Pancreas (tissue), 10 donors: ENCODE measurements around the gene PIK3IP1. TPM values are rescaled to one million over a fixed set of nuclear protein-coding genes. Genes with fewer than 3 reads are reported as not detected.

ENCODE experiments used
- ATAC-seq, 4 donors: fragments of 200-7000 bp; cut with Tn5 transposase; one replicate each; pipeline versions ENCODE4 v1.8.0 to v1.9.1; 2020; ENCODE audit warnings: mild to moderate bottlenecking in 4 of 4, moderate library complexity in 4 of 4
- DNase-seq, 6 donors: peaks; one replicate each; pipeline ENCODE4 v3.0.0-alpha.2; 2020
- FAIRE-seq: peaks from 2 replicates; lab custom pipeline; 2012; peaks lifted over from hg19 to GRCh38; lab: Jason Lieb, UNC
- H3K27ac ChIP-seq, 4 donors: fragments of 200-600 bp; sonication (generic); 1 replicate in 3 of 4; 2 replicates in 1 of 4; pipeline versions ENCODE4 v1.5.0 to v1.8.0; 2020
- H3K27me3 ChIP-seq, 4 donors: fragments of 200-600 bp; one replicate each; pipeline ENCODE4 v1.8.0; 2021
- H3K36me3 ChIP-seq, 3 donors: fragments of 200-600 bp; sonication (generic) in 1 of 3; one replicate each; pipeline versions ENCODE4 v1.5.0 to v1.8.0; 2020 to 2021
- H3K4me1 ChIP-seq, 3 donors: fragments of 200-600 bp; one replicate each; pipeline ENCODE4 v1.8.0; 2021
- H3K4me3 ChIP-seq, 4 donors: fragments of 200-600 bp; sonication (generic) in 2 of 4; one replicate each; pipeline versions ENCODE4 v1.5.0 to v1.8.0; 2020 to 2021
- H3K9me3 ChIP-seq, 4 donors: fragments of 200-600 bp; one replicate each; pipeline ENCODE4 v1.8.0; 2021
- CTCF ChIP-seq, 4 donors: fragments of 200-600 bp; sonication (generic) in 3 of 4; IDR thresholded peaks; one replicate each; pipeline versions ENCODE4 v1.5.0 to v1.8.0; 2021; ENCODE audit warnings: antibody characterized with exemption in 4 of 4
- WGBS, 2 donors: extraction: QIAGEN DNeasy Blood & Tissue Kit; methylation state at CpG; one replicate each; pipeline ENCODE4 v1.1.7; 2013; 5-methylcytosine and 5-hydroxymethylcytosine counted together
- intact Hi-C, 3 donors: fragments of 100-400 bp; cut with DNase I; formaldehyde crosslinking; loops; one replicate each; pipeline versions ENCODE4 v1.11.1 to v1.14.2; 2022
- polyA plus RNA-seq, 2 donors: library from polyadenylated mRNA; stranded (reverse); fragments of 200-250 nt; gene quantifications; one replicate each; pipeline ENCODE4 v1.2.3, GENCODE V29; 2013
- total RNA-seq, 6 donors: library from RNA; stranded (reverse); fragmentation: NEBNext Ultra II Directional in 4 of 6; extraction: Animal tissue kit (Norgen Biotek cat#: 25700) in 4 of 6; gene quantifications; one replicate each; pipeline versions ENCODE4 v1.2.1 to v1.2.4, GENCODE V29; 2021 to 2023
- donor health status: healthy with polysubstance abuse.
- donor health status: DM: no; HTN: no; CAD: no; lungs with moderate emphysema.
- donor health status: DM: no; HTN: no; CAD: no.
- donor health status: control.
- donor health status: control.
- donor health status: Bipolar disorder and iron deficiency.
- donor health status: DM: yes; HTN: yes; CAD: no.
- donor health status: DM: no; HTN: no; CAD: no.
- donor health status: DM: no; HTN: no; CAD: no.
- donor health status: DM: yes; HTN: yes; CAD: no.

The PIK3IP1 gene
- total and polyA plus RNA-seq, 8 donors = 2.4 to 24.5 (median 5.7) TPM

GRCh38 chr22:31281733-31282132, 10.6 kb downstream of the PIK3IP1 start:
- no peak for TF ChIP-seq CTCF (IDR thresholded peaks at IDR 0.05)
- FAIRE-seq (no peak), ATAC-seq (peak in 1 of 4 donors; percentile 9), DNase-seq (peak in 1 of 6 donors; percentile 17)
- WGBS, 2 donors = 62% methylated on average over 4 of the region's 4 CpGs
- peaks cover 0 to 19% (median 5%) of the 10 kb centered on the region in 3 donors for H3K36me3 ChIP-seq
- no peaks in the 10 kb centered on the region for H3K4me1 ChIP-seq
- no peak overlapping the region for H3K4me3 ChIP-seq
- no peaks in the 10 kb centered on the region for H3K27me3 ChIP-seq
- intact Hi-C loops = no loop called here
- no peak overlapping the region for H3K27ac ChIP-seq
- H3K9me3 ChIP-seq = no peaks in the 10 kb centered on the region

DNA sequence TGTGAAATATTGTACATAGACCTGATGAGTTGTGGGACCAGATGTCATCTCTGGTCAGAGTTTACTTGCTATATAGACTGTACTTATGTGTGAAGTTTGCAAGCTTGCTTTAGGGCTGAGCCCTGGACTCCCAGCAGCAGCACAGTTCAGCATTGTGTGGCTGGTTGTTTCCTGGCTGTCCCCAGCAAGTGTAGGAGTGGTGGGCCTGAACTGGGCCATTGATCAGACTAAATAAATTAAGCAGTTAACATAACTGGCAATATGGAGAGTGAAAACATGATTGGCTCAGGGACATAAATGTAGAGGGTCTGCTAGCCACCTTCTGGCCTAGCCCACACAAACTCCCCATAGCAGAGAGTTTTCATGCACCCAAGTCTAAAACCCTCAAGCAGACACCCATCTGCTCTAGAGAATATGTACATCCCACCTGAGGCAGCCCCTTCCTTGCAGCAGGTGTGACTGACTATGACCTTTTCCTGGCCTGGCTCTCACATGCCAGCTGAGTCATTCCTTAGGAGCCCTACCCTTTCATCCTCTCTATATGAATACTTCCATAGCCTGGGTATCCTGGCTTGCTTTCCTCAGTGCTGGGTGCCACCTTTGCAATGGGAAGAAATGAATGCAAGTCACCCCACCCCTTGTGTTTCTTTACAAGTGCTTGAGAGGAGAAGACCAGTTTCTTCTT, 12.3 kb downstream of the PIK3IP1 start:
- H3K4me1 ChIP-seq = no peaks in the 10 kb centered on the region
- DNase-seq (peak in 1 of 6 donors; percentile 29), FAIRE-seq (no peak), ATAC-seq (peak in 1 of 4 donors; percentile 10)
- H3K9me3 ChIP-seq = no peaks in the 10 kb centered on the region
- no peaks in the 10 kb centered on the region for H3K27me3 ChIP-seq
- no peak overlapping the region for H3K4me3 ChIP-seq
- intact Hi-C loops = no loop called here
- peaks cover 4 to 15% (median 5%) of the 10 kb centered on the region in 3 donors for H3K36me3 ChIP-seq
- no peak for TF ChIP-seq CTCF (IDR thresholded peaks at IDR 0.05)
- H3K27ac ChIP-seq = no peak overlapping the region

DNA sequence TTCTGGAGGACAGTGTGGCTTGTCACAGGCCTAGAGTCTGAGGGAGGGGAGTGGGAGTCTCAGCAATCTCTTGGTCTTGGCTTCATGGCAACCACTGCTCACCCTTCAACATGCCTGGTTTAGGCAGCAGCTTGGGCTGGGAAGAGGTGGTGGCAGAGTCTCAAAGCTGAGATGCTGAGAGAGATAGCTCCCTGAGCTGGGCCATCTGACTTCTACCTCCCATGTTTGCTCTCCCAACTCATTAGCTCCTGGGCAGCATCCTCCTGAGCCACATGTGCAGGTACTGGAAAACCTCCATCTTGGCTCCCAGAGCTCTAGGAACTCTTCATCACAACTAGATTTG, 13.0 kb downstream of the PIK3IP1 start:
- no peak for TF ChIP-seq CTCF (IDR thresholded peaks at IDR 0.05)
- Histone ChIP-seq H3K4me1 (no peaks in the 10 kb centered on the region), H3K4me3 (no peak overlapping the region), H3K9me3 (no peaks in the 10 kb centered on the region), H3K27me3 (no peaks in the 10 kb centered on the region), H3K36me3 (peaks cover 4 to 15% (median 10%) of the 10 kb centered on the region in 3 donors), H3K27ac (no peak overlapping the region)
- DNase-seq = peak in 1 of 6 donors; percentile 17
- intact Hi-C loops = no loop called here
- FAIRE-seq = no peak
- ATAC-seq = no peak

- no peaks in the 10 kb centered on the region for H3K9me3 ChIP-seq
- DNase-seq (peak in 1 of 6 donors; percentile 21), ATAC-seq (no peak), FAIRE-seq (no peak)
- H3K4me3 ChIP-seq = no peak overlapping the region
- no peak for TF ChIP-seq CTCF (IDR thresholded peaks at IDR 0.05)
- no peaks in the 10 kb centered on the region for H3K27me3 ChIP-seq
- peaks cover 4 to 15% (median 10%) of the 10 kb centered on the region in 3 donors for H3K36me3 ChIP-seq
- intact Hi-C loops = no loop called here
- WGBS, 2 donors = 76 to 78% methylated on average over 6 of the region's 6 CpGs
- H3K4me1 ChIP-seq = no peaks in the 10 kb centered on the region
- no peak overlapping the region for H3K27ac ChIP-seq
Observed at GRCh38 chr22:31278626-31279326, 13.5 kb downstream of the PIK3IP1 start.

DNA sequence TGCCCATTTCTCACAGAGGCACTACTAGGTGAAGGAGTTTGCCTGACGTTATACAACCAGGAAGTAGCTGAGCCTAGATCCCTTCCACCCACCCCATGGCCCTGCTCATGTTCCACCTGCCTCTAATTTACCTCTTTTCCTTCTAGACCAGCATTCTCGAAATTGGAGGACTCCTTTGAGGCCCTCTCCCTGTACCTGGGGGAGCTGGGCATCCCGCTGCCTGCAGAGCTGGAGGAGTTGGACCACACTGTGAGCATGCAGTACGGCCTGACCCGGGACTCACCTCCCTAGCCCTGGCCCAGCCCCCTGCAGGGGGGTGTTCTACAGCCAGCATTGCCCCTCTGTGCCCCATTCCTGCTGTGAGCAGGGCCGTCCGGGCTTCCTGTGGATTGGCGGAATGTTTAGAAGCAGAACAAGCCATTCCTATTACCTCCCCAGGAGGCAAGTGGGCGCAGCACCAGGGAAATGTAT, 14.1 kb downstream of the PIK3IP1 start:
- 85 to 91% methylated on average over 9 of the region's 9 CpGs for WGBS, 2 donors
- ATAC-seq (no peak), FAIRE-seq (no peak), DNase-seq (peak in 1 of 6 donors; percentile 55)
- no peaks in the 10 kb centered on the region for H3K9me3 ChIP-seq
- H3K27ac ChIP-seq = no peak overlapping the region
- intact Hi-C loops = no loop called here
- no peaks in the 10 kb centered on the region for H3K27me3 ChIP-seq
- peaks cover 4 to 21% (median 10%) of the 10 kb centered on the region in 3 donors for H3K36me3 ChIP-seq
- TF ChIP-seq CTCF (IDR thresholded peaks at IDR 0.05) = no peak
- H3K4me3 ChIP-seq = no peak overlapping the region
- no peaks in the 10 kb centered on the region for H3K4me1 ChIP-seq
